Thoracic aorta (tissue), 2 donors: ENCODE measurements around the gene IL10RB. TPM values are rescaled to one million over a fixed set of nuclear protein-coding genes. Genes with fewer than 3 reads are reported as not detected.
"Not testable (repeated sequence)": the region's sequence is repeated elsewhere in the genome, so short reads cannot be mapped to it uniquely, and the experiment has no call there.

Source experiments
- ATAC-seq: fragments of 150-250 bp; one replicate; pipeline ENCODE4 v1.8.0; 2017; ENCODE audit warnings: low read depth; ENCODE audit not compliant: insufficient number of reproducible peaks, low FRiP score
- DNase-seq: peaks from one replicate; pipeline ENCODE4 v3.0.0-alpha.2; 2020; ENCODE audit warnings: low spot score
- H3K27ac ChIP-seq, 2 donors: fragments of 200-600 bp; sonication (generic); 1 replicate in 1 of 2; 2 replicates in 1 of 2; pipeline ENCODE4 v1.5.1; 2016; ENCODE audit warnings: mild to moderate bottlenecking in 2 of 2, moderate library complexity in 2 of 2
- H3K27me3 ChIP-seq: fragments of 200-600 bp; sonication (generic); replicated peaks from 2 replicates; pipeline ENCODE4 v1.6.0; 2016; ENCODE audit warnings: mild to moderate bottlenecking; ENCODE audit not compliant: insufficient read depth
- H3K36me3 ChIP-seq: fragments of 200-600 bp; sonication (generic); one replicate; pipeline ENCODE4 v1.5.1; 2016
- H3K4me1 ChIP-seq, 2 donors: fragments of 200-600 bp; sonication (generic); 1 replicate in 1 of 2; 2 replicates in 1 of 2; pipeline versions ENCODE4 v1.5.1 to v1.6.0; 2016; ENCODE audit warnings: low read depth in 2 of 2, mild to moderate bottlenecking in 1 of 2; ENCODE audit not compliant: control insufficient read depth in 1 of 2
- H3K4me3 ChIP-seq: fragments of 200-600 bp; sonication (generic); 2 replicates; pipeline ENCODE4 v1.5.1; 2016; ENCODE audit warnings: mild to moderate bottlenecking
- H3K9me3 ChIP-seq: fragments of 200-600 bp; sonication (generic); 2 replicates; pipeline ENCODE4 v1.5.1; 2016
- CTCF ChIP-seq: fragments of 200-600 bp; sonication (generic); IDR thresholded peaks from one replicate; pipeline ENCODE4 v1.5.1; 2019; ENCODE audit warnings: antibody characterized with exemption
- total RNA-seq, 2 donors: library from RNA; depleted of rRNA; stranded (reverse); fragments of >200 nt; gene quantifications; one replicate each; pipeline versions ENCODE4 v1.1.0 to v1.2.3, GENCODE V29; 2016

The IL10RB gene
- total RNA-seq: 10 to 100 TPM; 13.0 to 33.6 TPM

- Histone ChIP-seq H3K36me3 (peaks cover 8% of the 10 kb centered on the region), H3K4me3 (peak within 1 kb of the TSS; percentile 88), H3K27me3 (no peaks in the 10 kb centered on the region), H3K9me3 (no peaks in the 10 kb centered on the region), H3K27ac (peak within 1 kb of the TSS; percentile 84 to 86), H3K4me1 (peaks cover 6 to 23% of the 10 kb centered on the region in 2 donors)
- peak; percentile 26 for DNase-seq
- peak; percentile 52 for ATAC-seq
- no peak for TF ChIP-seq CTCF
Observed at GRCh38 chr21:33266050-33266788, at the start of gene IL10RB. Gene IL10RB (plus strand): TSS chr21:33266367. CDS start chr21:33266466, 99 bp downstream.

DNA sequence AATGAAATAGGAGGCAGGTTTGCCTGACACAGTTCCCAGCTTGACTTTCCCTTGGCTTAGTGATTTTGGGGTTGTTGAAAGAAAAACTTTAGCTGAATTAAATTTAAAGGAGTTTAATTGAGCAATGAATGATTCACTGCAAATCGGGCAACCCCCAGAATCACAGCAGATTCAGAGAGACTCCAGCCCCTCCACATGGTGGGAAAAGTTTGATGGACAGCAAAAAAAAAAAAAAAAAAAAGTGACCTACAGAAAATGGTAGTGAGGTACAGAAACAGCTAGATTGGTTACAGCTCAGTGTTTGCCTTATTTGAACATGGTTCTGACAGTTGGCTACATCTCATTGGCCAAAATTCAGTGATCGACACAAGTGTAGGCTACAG is 49.0 kb upstream of the IL10RB start:
- Histone ChIP-seq H3K4me3 (no peak overlapping the region), H3K27ac (no peak overlapping the region), H3K4me1 (peaks cover 2 to 5% of the 10 kb centered on the region in 2 donors), H3K9me3 (peaks cover 2% of the 10 kb centered on the region), H3K36me3 (no peaks in the 10 kb centered on the region), H3K27me3 (no peaks in the 10 kb centered on the region)
- TF ChIP-seq CTCF: no peak
- DNase-seq (no peak), ATAC-seq (no peak)

DNA sequence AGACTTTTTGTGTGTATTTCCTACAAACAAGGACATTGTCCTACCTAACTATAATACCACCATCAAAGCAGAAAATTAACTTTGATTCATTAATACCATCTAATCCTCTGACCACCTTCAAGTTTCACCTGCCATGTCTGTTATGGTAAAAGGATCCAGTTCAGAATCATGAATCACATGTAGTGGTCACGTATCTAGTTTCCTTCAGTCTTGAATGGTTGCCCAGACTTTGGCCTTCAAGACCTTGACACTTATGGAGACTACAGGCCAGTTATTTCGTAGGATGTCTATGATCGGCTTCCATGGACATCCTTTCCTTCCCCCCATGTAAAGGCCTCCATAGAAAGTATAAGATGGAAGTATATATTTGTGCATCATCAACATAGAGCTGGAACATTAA is 46.9 kb upstream of the IL10RB start:
- TF ChIP-seq CTCF: no peak
- DNase-seq (no peak), ATAC-seq (no peak)

DNA sequence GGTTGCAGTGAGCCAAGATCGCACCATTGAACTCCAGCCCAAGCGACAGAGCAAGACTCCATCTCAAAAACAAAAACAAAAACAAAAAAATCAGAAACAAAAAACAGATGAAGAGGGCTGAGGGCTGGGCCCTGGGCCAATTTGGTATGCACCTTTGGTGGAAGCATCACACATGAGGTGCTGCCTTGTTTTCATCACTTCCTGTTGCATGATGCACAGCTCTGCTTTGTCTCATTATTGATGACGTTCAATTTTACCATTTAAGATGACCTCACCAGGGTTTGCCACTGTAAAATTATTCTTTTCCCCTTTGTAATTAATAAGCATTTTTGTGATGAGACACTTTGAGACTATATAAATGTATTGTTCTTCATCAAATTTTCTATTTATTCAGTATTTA is 46.2 kb upstream of the IL10RB start:
- no peak for DNase-seq
- no peak overlapping the region for H3K4me3 ChIP-seq
- no peaks in the 10 kb centered on the region for H3K27me3 ChIP-seq
- no peak for TF ChIP-seq CTCF
- H3K9me3 ChIP-seq: peaks cover 3% of the 10 kb centered on the region
- no peak for ATAC-seq
- no peaks in the 10 kb centered on the region for H3K36me3 ChIP-seq
- no peaks in the 10 kb centered on the region for H3K4me1 ChIP-seq
- H3K27ac ChIP-seq: no peak overlapping the region

More for the DNA sequence above, 46.9 kb upstream of the IL10RB start:
- H3K27ac ChIP-seq: no peak overlapping the region
- peaks cover 3% of the 10 kb centered on the region for H3K9me3 ChIP-seq
- no peaks in the 10 kb centered on the region for H3K36me3 ChIP-seq
- H3K4me3 ChIP-seq: no peak overlapping the region
- no peaks in the 10 kb centered on the region for H3K27me3 ChIP-seq
- no peaks in the 10 kb centered on the region for H3K4me1 ChIP-seq

DNA sequence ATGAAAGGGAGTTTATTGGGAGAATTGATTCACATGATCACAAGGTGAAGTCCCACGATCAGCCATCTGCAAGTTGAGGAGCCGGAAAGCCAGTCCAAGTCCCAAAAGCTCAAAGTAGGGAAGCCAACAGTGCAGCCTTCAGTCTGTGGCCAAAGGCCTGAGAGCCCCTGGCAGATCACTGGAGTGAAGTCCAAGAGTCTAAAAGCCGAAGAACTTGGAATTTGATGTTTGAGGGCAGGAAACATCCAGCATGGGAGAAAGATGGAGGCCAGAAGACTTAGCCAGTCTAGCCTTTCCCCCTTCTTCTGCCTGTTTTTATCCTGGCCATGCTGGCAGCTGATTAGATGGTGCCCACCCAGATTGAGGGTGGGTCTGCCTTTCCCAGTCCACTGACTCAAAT is 40.8 kb upstream of the IL10RB start:
- not testable (repeated sequence) for H3K27me3 ChIP-seq, H3K36me3 ChIP-seq, H3K4me1 ChIP-seq, H3K27ac ChIP-seq, ATAC-seq, H3K4me3 ChIP-seq, H3K9me3 ChIP-seq, DNase-seq

GRCh38 chr21:33228455-33228854 is 37.7 kb upstream of the IL10RB start:
- no peaks in the 10 kb centered on the region for H3K27me3 ChIP-seq
- H3K36me3 ChIP-seq: no peaks in the 10 kb centered on the region
- TF ChIP-seq CTCF: no peak
- ATAC-seq (no peak), DNase-seq (no peak)
- peaks cover 22 to 33% of the 10 kb centered on the region in 2 donors for H3K4me1 ChIP-seq
- no peak overlapping the region for H3K4me3 ChIP-seq
- no peaks in the 10 kb centered on the region for H3K9me3 ChIP-seq
- no peak overlapping the region for H3K27ac ChIP-seq
